SK-N-SH (cell line): ENCODE results near the gene AIRE. TPM values are rescaled to one million over a fixed set of nuclear protein-coding genes. Genes with fewer than 3 reads are reported as not detected.

ENCODE experiments used
- CTCF ChIA-PET: fragments of 300-600, 350-600 bp; formaldehyde crosslinking; extraction: SDS; loops from one replicate; lab custom pipeline; 2021; lab: Yijun Ruan, JAX
- POLR2A ChIA-PET: fragments of 350-600 bp; sonication (Branson Sonifier 250); formaldehyde crosslinking; extraction: SDS; loops from one replicate; lab custom pipeline; 2020; ENCODE audit warnings: antibody characterized with exemption, inconsistent platforms; lab: Yijun Ruan, JAX
- DNase-seq: peaks from one replicate; pipeline ENCODE4 v3.0.0; 2012
- H2AFZ ChIP-seq: fragments of 200-600 bp; sonication (generic); 2 replicates; pipeline ENCODE4 v1.8.1; 2016; ENCODE audit warnings: antibody characterized with exemption, mild to moderate bottlenecking, low read depth
- H3F3A ChIP-seq: fragments of 200-600 bp; sonication (generic); replicated peaks from 2 replicates; pipeline ENCODE3; 2016; ENCODE audit warnings: antibody characterized with exemption, mild to moderate bottlenecking; ENCODE audit not compliant: insufficient read depth
- H3K27ac ChIP-seq, 2 experiments: fragments of 200-500 bp in 1 of 2; fragments of 200-600 bp in 1 of 2; sonication (Bioruptor generic) in 1 of 2; sonication (generic), shearing (Covaris generic) in 1 of 2; 2 replicates each; pipeline versions ENCODE4 v1.5.1 to v1.6.1; 2014 to 2016; ENCODE audit warnings: low read depth in 2 of 2, inconsistent platforms in 1 of 2, low read length in 1 of 2, mild to moderate bottlenecking in 1 of 2, mixed read lengths in 1 of 2
- H3K27me3 ChIP-seq: fragments of 200-600 bp; sonication (generic), shearing (Covaris generic); 2 replicates; pipeline ENCODE4 v1.6.1; 2016; ENCODE audit warnings: mixed run types; ENCODE audit not compliant: insufficient read depth
- H3K36me3 ChIP-seq, 2 experiments: fragments of 200-500 bp in 1 of 2; fragments of 200-600 bp in 1 of 2; sonication (Bioruptor generic) in 1 of 2; sonication (generic) in 1 of 2; replicated peaks in 1 of 2; 2 replicates each; pipeline versions ENCODE3 to v1.5.1; 2014 to 2016; ENCODE audit warnings: low read length in 1 of 2, mild to moderate bottlenecking in 1 of 2; ENCODE audit not compliant: insufficient read depth in 2 of 2, control insufficient read depth in 1 of 2
- H3K4me1 ChIP-seq, 2 experiments: fragments of 200-500 bp in 1 of 2; fragments of 200-600 bp in 1 of 2; sonication (Bioruptor generic) in 1 of 2; sonication (generic), shearing (Covaris generic) in 1 of 2; 2 replicates each; pipeline versions ENCODE4 v1.5.1 to v1.6.1; 2014 to 2016; ENCODE audit warnings: low read depth in 1 of 2, low read length in 1 of 2, mixed run types in 1 of 2; ENCODE audit not compliant: insufficient read depth in 2 of 2, control insufficient read depth in 1 of 2
- H3K4me2 ChIP-seq: fragments of 200-600 bp; sonication (generic), shearing (Covaris generic); 2 replicates; pipeline ENCODE4 v1.6.1; 2017; ENCODE audit warnings: mixed run types
- H3K4me3 ChIP-seq, 2 experiments: fragments of 200-500 bp in 1 of 2; fragments of 200-600 bp in 1 of 2; sonication (Bioruptor generic) in 1 of 2; sonication (generic), shearing (Covaris generic) in 1 of 2; 2 replicates each; pipeline versions ENCODE4 v1.5.1 to v1.8.1; 2014 to 2016; ENCODE audit warnings: low read depth in 2 of 2, inconsistent platforms in 1 of 2, low read length in 1 of 2, mild to moderate bottlenecking in 1 of 2, mixed read lengths in 1 of 2, moderate library complexity in 1 of 2
- H3K79me2 ChIP-seq: fragments of 200-600 bp; sonication (generic); 2 replicates; pipeline ENCODE4 v1.8.1; 2017; ENCODE audit warnings: mild to moderate bottlenecking; ENCODE audit not compliant: insufficient read depth
- H3K9ac ChIP-seq: fragments of 200-600 bp; sonication (generic); 2 replicates; pipeline ENCODE4 v1.6.1; 2017; ENCODE audit warnings: mixed run types
- H3K9me2 ChIP-seq: fragments of 200-600 bp; sonication (generic); 2 replicates; pipeline ENCODE4 v1.6.1; 2017; ENCODE audit warnings: mixed run types
- H3K9me3 ChIP-seq: fragments of 200-600 bp; sonication (generic); 2 replicates; pipeline ENCODE4 v1.6.1; 2017; ENCODE audit warnings: mixed run types, mild to moderate bottlenecking, moderate library complexity
- H4K20me1 ChIP-seq: fragments of 200-600 bp; sonication (generic); 2 replicates; pipeline ENCODE4 v1.6.1; 2017; ENCODE audit warnings: mild to moderate bottlenecking, mixed run types; ENCODE audit not compliant: insufficient read depth
- CHD2 ChIP-seq: fragments of 150-350 bp; IDR thresholded peaks from 2 replicates; pipeline ENCODE4 v1.6.1; 2018; ENCODE audit warnings: low read length; ENCODE audit not compliant: partially characterized antibody
- EP300 ChIP-seq, 2 experiments: IDR thresholded peaks; 2 replicates each; pipeline versions ENCODE4 v1.4.0 to v1.6.1; 2012; ENCODE audit warnings: borderline replicate concordance in 1 of 2, low read depth in 1 of 2, low read length in 1 of 2
- FOSL2 ChIP-seq: IDR thresholded peaks from 2 replicates; pipeline ENCODE4 v1.4.0; 2012; ENCODE audit warnings: low read depth, mild to moderate bottlenecking, moderate library complexity, borderline replicate concordance
- FOXJ3 ChIP-seq: sonication (generic); formaldehyde crosslinking; IDR thresholded peaks from 2 replicates; pipeline ENCODE4 v1.5.1; 2020; ENCODE audit warnings: mild to moderate bottlenecking, missing genetic modification reagents
- FOXM1 ChIP-seq: IDR thresholded peaks from 2 replicates; pipeline ENCODE4 v1.4.0; 2012; ENCODE audit warnings: low read depth, mild to moderate bottlenecking
- GABPA ChIP-seq: IDR thresholded peaks from 2 replicates; pipeline ENCODE4 v1.4.0; 2012; ENCODE audit warnings: low read depth, mild to moderate bottlenecking
- MEF2A ChIP-seq: IDR thresholded peaks from 2 replicates; pipeline ENCODE4 v1.4.0; 2012; ENCODE audit warnings: low read depth, borderline replicate concordance
- NFIC ChIP-seq: IDR thresholded peaks from 2 replicates; pipeline ENCODE4 v1.4.0; 2012; ENCODE audit warnings: borderline replicate concordance
- PBX3 ChIP-seq: IDR thresholded peaks from 2 replicates; pipeline ENCODE4; 2012
- POLR2AphosphoS5 ChIP-seq: IDR thresholded peaks from 2 replicates; pipeline ENCODE4 v1.6.1; 2012; ENCODE audit warnings: low read depth, low read length
- RCOR1 ChIP-seq: fragments of 150-350 bp; IDR thresholded peaks from 2 replicates; pipeline ENCODE4 v1.6.1; 2017; ENCODE audit warnings: antibody characterized with exemption, low read length
- RFX5 ChIP-seq: IDR thresholded peaks from 2 replicates; pipeline ENCODE4 v1.6.1; 2012; ENCODE audit warnings: mild to moderate bottlenecking, improper control_type of control experiment, low read length
- TEAD4 ChIP-seq: IDR thresholded peaks from 2 replicates; pipeline ENCODE4 v1.4.0; 2012; ENCODE audit warnings: mild to moderate bottlenecking, borderline replicate concordance; ENCODE audit not compliant: insufficient read depth
- YY1 ChIP-seq: IDR thresholded peaks from 2 replicates; pipeline ENCODE4 v1.4.0; 2012; ENCODE audit warnings: low read depth, mild to moderate bottlenecking
- WGBS: methylation state at CpG from one replicate; pipeline ENCODE4 v1.1.6; 2017; ENCODE audit warnings: low lambda C conversion rate; 5-methylcytosine and 5-hydroxymethylcytosine counted together
- polyA plus RNA-seq, 3 experiments: library from polyadenylated mRNA; depleted of rRNA; stranded (reverse); fragments of >200 nt; gene quantifications; 2 replicates each; pipeline ENCODE4 v1.2.3, GENCODE V29; 2012
- TF ChIP-seq, protein P1 (sequence below): IDR thresholded peaks from 2 replicates; pipeline ENCODE4 v1.6.1; 2012; ENCODE audit warnings: mild to moderate bottlenecking, low read depth, low read length, moderate library complexity

AIRE gene
- polyA plus RNA-seq, 1 of the 3 experiments (the other 2 are of a cell fraction), result not detected

DNA sequence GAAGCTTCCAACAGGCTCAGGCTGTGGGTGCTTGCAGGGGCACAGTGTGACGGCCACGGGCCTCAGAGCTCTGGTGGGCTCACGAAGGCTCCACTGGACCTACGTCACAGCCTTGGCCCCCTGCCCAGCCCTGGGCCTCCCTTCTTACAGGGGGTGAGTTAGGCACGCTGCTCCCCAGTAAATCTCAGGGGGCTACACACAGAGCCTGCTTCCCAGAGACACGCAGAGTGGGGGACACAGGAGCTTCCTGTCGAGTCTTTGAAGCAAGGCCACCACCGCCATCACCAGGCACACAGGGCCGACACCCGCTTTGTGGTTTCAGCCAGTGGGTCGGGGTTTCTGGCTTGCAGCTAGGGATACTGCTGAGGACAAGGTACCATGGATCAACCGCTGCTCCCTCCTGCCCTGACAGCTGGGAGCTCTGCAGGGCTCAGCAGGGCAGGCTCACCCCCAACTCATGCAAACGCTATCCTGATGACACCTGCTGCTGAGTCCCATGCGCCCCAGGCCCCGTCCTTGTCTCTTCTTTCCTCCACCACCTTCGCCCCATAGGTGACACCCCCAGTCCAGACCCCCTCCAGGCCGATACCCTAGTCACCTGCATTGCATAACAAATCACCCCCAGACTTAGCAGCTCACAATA, 59.0 kb downstream of the AIRE start:
- Histone ChIP-seq H3K9me2 (no peaks in the 10 kb centered on the region), H4K20me1 (no peaks in the 10 kb centered on the region), H3K79me2 (no peaks in the 10 kb centered on the region), H3K4me2 (no peak overlapping the region), H3F3A (peaks cover 6% of the 10 kb centered on the region), H3K36me3 (no peaks in the 10 kb centered on the region), H3K27me3 (peaks cover 21% of the 10 kb centered on the region), H3K4me1 (peaks cover 4 to 6% of the 10 kb centered on the region in 2 experiments; a peak in 2 of 4 replicates), H3K27ac (no peak overlapping the region), H2AFZ (no peak overlapping the region), H3K9me3 (no peaks in the 10 kb centered on the region), H3K9ac (no peak overlapping the region), H3K4me3 (no peak overlapping the region)
- ChIA-PET POLR2A (no interaction called here), CTCF (interaction anchor here (0.6 to 1.5 kb wide), 3 partner anchors 10 to 112 kb away, joined by 3 read pairs; partner anchors contain the start of gene LRRC3)
- DNase-seq, result no peak
- no peak for TF ChIP-seq POLR2AphosphoS5
- TF ChIP-seq RFX5, result no peak
- TF ChIP-seq MEF2A, result no peak
- no peak for TF ChIP-seq NFIC
- no peak for TF ChIP-seq FOXJ3 (CRISPR knock-in tag)
- no peak for TF ChIP-seq PBX3
- TF ChIP-seq RCOR1, result no peak
- no peak for TF ChIP-seq YY1
- 48% methylated on average over 13 of the region's 17 CpGs for WGBS

DNA sequence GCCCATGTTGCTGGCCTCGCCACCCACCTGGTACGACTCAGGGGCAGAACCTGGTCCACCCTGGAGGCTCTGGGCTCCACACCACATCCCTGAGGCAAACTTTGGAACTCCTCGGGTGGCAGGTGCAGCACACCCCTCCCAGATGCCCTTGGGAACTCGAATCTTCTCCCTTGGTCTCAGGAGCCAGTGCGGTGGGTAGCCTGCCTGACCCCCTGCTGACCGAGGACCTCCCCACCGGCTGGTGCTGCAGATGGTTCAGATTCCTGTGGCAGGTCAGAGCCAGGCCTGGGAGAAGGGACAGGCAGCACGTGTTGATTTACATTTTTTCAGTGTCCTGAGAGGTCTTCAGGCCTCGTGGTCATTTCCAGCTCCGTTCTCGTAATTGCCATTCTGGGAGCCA, 59.8 kb downstream of the AIRE start:
- no peaks in the 10 kb centered on the region for H3K4me1 ChIP-seq

More for the DNA sequence above, 59.8 kb downstream of the AIRE start:
- no peak overlapping the region for H3K4me3 ChIP-seq
- no peaks in the 10 kb centered on the region for H3K9me2 ChIP-seq
- no peak overlapping the region for H3K4me2 ChIP-seq
- H3K27me3 ChIP-seq, result peaks cover 23% of the 10 kb centered on the region
- ChIA-PET CTCF (no interaction called here), POLR2A (no interaction called here)
- H3K79me2 ChIP-seq, result no peaks in the 10 kb centered on the region
- no peaks in the 10 kb centered on the region for H3F3A ChIP-seq
- H3K9me3 ChIP-seq, result no peaks in the 10 kb centered on the region
- H3K9ac ChIP-seq, result no peak overlapping the region
- H4K20me1 ChIP-seq, result no peaks in the 10 kb centered on the region
- no peak for TF ChIP-seq EP300 (IDR thresholded peaks at IDR 0.05; ENCODE audit: borderline replicate concordance in 1 of 2, low read depth in 1 of 2, low read length in 1 of 2)
- no peak for TF ChIP-seq TEAD4
- no peak for TF ChIP-seq GABPA
- TF ChIP-seq, protein P1, sequence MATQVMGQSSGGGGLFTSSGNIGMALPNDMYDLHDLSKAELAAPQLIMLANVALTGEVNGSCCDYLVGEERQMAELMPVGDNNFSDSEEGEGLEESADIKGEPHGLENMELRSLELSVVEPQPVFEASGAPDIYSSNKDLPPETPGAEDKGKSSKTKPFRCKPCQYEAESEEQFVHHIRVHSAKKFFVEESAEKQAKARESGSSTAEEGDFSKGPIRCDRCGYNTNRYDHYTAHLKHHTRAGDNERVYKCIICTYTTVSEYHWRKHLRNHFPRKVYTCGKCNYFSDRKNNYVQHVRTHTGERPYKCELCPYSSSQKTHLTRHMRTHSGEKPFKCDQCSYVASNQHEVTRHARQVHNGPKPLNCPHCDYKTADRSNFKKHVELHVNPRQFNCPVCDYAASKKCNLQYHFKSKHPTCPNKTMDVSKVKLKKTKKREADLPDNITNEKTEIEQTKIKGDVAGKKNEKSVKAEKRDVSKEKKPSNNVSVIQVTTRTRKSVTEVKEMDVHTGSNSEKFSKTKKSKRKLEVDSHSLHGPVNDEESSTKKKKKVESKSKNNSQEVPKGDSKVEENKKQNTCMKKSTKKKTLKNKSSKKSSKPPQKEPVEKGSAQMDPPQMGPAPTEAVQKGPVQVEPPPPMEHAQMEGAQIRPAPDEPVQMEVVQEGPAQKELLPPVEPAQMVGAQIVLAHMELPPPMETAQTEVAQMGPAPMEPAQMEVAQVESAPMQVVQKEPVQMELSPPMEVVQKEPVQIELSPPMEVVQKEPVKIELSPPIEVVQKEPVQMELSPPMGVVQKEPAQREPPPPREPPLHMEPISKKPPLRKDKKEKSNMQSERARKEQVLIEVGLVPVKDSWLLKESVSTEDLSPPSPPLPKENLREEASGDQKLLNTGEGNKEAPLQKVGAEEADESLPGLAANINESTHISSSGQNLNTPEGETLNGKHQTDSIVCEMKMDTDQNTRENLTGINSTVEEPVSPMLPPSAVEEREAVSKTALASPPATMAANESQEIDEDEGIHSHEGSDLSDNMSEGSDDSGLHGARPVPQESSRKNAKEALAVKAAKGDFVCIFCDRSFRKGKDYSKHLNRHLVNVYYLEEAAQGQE, result no peak
- no peak for TF ChIP-seq MEF2A
- no peak for TF ChIP-seq FOXM1
- TF ChIP-seq RCOR1, result no peak
- no peak for TF ChIP-seq CHD2
- TF ChIP-seq FOSL2, result no peak
- no peak overlapping the region for H2AFZ ChIP-seq
- WGBS, result 26% methylated on average over 7 of the region's 11 CpGs
- H3K27ac ChIP-seq, result no peak overlapping the region
- no peak for DNase-seq
- H3K36me3 ChIP-seq, result no peaks in the 10 kb centered on the region
